Activated naive CD8-positive, alpha-beta T cell treated with anti-CD3 and anti-CD28 coated beads, Interleukin-2, amount 50 U/mL, for 16 hours (primary cell): ENCODE measurements around the gene GARNL3.

Experiments
- DNase-seq: peaks from one replicate; pipeline ENCODE4 v3.0.0-alpha.2; 2020; ENCODE audit warnings: low read depth, low spot score

The GARNL3 gene

GRCh38 chr9:127438394-127438793, 173.8 kb downstream of the GARNL3 start:
- DNase-seq, result no peak
